ENCODE data around the gene PRB2.

- TF ChIP-seq CTCF (IDR thresholded peaks at IDR 0.05) (no peak), EP300 (IDR thresholded peaks at IDR 0.05) (no peak), POLR2A (IDR thresholded peaks at IDR 0.05) (no peak)
Measured at GRCh38 chr12:11397366-11397765, 2.0 kb upstream of the PRB2 start.

Data from sigmoid colon (tissue), 4 donors.